HCT116 (cell line): Measurements from ENCODE around the gene UBN1.

Source experiments
- CBX3 ChIP-seq: IDR thresholded peaks from 2 replicates; pipeline ENCODE4 v1.6.1; 2012; ENCODE audit warnings: low read depth
- CEBPB ChIP-seq: IDR thresholded peaks from 2 replicates; pipeline ENCODE4 v1.6.1; 2012; ENCODE audit warnings: low read depth
- EGR1 ChIP-seq: IDR thresholded peaks from 2 replicates; pipeline ENCODE4 v1.6.1; 2012; ENCODE audit warnings: low read depth
- EZH2 ChIP-seq: fragments of 200-600 bp; sonication (generic); IDR thresholded peaks from 2 replicates; pipeline ENCODE4 v1.6.1; 2017; ENCODE audit warnings: antibody characterized with exemption, mixed run types
- EZH2phosphoT487 ChIP-seq: fragments of 200-600 bp; IDR thresholded peaks from 2 replicates; pipeline ENCODE4 v1.6.1; 2018; ENCODE audit warnings: antibody characterized with exemption, borderline replicate concordance
- JUND ChIP-seq: IDR thresholded peaks from 2 replicates; pipeline ENCODE4 v1.6.1; 2012
- POLR2A ChIP-seq: IDR thresholded peaks from 2 replicates; pipeline ENCODE4 v1.7.0; 2011; ENCODE audit warnings: borderline replicate concordance; ENCODE audit not compliant: insufficient read depth, insufficient read length; ENCODE audit errors: extremely low read depth
- POLR2AphosphoS5 ChIP-seq: IDR thresholded peaks from 2 replicates; pipeline ENCODE4 v1.6.1; 2011; ENCODE audit warnings: mild to moderate bottlenecking, low read depth, low read length, moderate library complexity
- RAD21 ChIP-seq: IDR thresholded peaks from 2 replicates; pipeline ENCODE4 v1.6.1; 2012; ENCODE audit warnings: low read depth, mild to moderate bottlenecking
- SIN3A ChIP-seq: IDR thresholded peaks from 2 replicates; pipeline ENCODE4 v1.6.1; 2012; ENCODE audit warnings: low read depth
- SRF ChIP-seq: IDR thresholded peaks from 2 replicates; pipeline ENCODE4 v1.6.1; 2012; ENCODE audit warnings: low read depth
- YY1 ChIP-seq: IDR thresholded peaks from 2 replicates; pipeline ENCODE4 v1.6.1; 2011; ENCODE audit warnings: low read length, low read depth, moderate library complexity, mild to moderate bottlenecking; ENCODE audit not compliant: insufficient replicate concordance; ENCODE audit errors: extremely low read depth
- TF ChIP-seq, protein P1 (sequence below), 3 experiments: fragments of 200-600 bp in 1 of 3; sonication (generic) in 1 of 3; IDR thresholded peaks in 2 of 3; conservative IDR thresholded peaks in 1 of 3; 2 replicates each; pipeline ENCODE4 v1.5.1; 2012 to 2017; ENCODE audit warnings: low read depth in 2 of 3, low read length in 2 of 3, antibody characterized with exemption in 1 of 3, borderline replicate concordance in 1 of 3, control low read depth in 1 of 3, mild to moderate bottlenecking in 1 of 3, mixed read lengths in 1 of 3, mixed run types in 1 of 3, moderate library complexity in 1 of 3; ENCODE audit not compliant: insufficient read depth in 1 of 3
- TF ChIP-seq, protein P2 (sequence below): IDR thresholded peaks from 2 replicates; pipeline ENCODE4 v1.6.1; 2012

DNA sequence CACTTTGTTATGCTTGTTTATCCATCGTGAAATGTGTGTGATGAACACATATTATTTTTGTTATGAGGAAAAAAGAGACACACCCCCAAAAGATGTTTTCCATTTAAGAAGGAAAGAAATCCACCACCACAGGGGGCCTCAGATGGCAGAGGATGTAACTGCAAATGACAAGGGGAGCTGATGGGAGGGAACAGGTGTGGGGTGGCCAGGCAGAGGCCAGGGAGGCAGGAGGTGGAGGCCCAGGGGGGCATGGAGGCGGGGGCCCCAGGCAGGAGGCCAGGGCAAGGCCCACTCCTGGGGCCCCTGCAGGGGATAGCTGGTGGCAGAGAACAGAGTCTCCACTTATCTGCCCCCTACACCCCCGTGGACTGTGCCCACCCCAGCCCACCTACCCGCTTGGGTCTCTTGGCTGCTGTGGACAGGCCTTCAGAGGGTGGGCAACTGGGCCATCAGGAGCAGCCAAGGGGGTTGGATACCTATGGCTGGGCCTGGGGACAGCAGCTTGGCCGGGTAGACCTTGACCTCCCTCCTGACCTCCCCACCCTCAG lies 61.6 kb downstream of the UBN1 start:
- TF ChIP-seq, protein P1, sequence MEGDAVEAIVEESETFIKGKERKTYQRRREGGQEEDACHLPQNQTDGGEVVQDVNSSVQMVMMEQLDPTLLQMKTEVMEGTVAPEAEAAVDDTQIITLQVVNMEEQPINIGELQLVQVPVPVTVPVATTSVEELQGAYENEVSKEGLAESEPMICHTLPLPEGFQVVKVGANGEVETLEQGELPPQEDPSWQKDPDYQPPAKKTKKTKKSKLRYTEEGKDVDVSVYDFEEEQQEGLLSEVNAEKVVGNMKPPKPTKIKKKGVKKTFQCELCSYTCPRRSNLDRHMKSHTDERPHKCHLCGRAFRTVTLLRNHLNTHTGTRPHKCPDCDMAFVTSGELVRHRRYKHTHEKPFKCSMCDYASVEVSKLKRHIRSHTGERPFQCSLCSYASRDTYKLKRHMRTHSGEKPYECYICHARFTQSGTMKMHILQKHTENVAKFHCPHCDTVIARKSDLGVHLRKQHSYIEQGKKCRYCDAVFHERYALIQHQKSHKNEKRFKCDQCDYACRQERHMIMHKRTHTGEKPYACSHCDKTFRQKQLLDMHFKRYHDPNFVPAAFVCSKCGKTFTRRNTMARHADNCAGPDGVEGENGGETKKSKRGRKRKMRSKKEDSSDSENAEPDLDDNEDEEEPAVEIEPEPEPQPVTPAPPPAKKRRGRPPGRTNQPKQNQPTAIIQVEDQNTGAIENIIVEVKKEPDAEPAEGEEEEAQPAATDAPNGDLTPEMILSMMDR (IDR thresholded peaks at IDR 0.05 in 2 of 3, conservative IDR thresholded peaks at IDR 0.05 in 1 of 3; ENCODE audit: borderline replicate concordance in 1 of 3, insufficient read depth in 1 of 3, low read depth in 2 of 3, low read length in 2 of 3) = no peak
- TF ChIP-seq EGR1 (no peak), POLR2A (no peak), POLR2AphosphoS5 (no peak), EZH2 (no peak), JUND (no peak), SIN3A (no peak), EZH2phosphoT487 (no peak), CEBPB (no peak), CBX3 (no peak), RAD21 (no peak), SRF (no peak), YY1 (no peak)
- TF ChIP-seq, protein P2, sequence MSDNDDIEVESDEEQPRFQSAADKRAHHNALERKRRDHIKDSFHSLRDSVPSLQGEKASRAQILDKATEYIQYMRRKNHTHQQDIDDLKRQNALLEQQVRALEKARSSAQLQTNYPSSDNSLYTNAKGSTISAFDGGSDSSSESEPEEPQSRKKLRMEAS = no peak
